Body of pancreas (tissue), 4 donors: Measurements from ENCODE around the gene KRT86. TPM values are rescaled to one million over a fixed set of nuclear protein-coding genes. Genes with fewer than 3 reads are reported as not detected.

ENCODE experiments used
- ATAC-seq: fragments of 150-250 bp; one replicate; pipeline ENCODE4 v1.9.1; 2016
- DNase-seq, 4 donors: peaks; one replicate each; pipeline ENCODE4 v3.0.0-alpha.2; 2019
- H3K27ac ChIP-seq, 4 donors: fragments of 200-600 bp; sonication (generic); 1 replicate in 3 of 4; 2 replicates in 1 of 4; pipeline versions ENCODE4 v1.5.1 to v1.6.1; 2016 to 2019; ENCODE audit warnings: mild to moderate bottlenecking in 1 of 4, mixed read lengths in 1 of 4, moderate library complexity in 1 of 4
- H3K27me3 ChIP-seq, 2 donors: fragments of 200-600 bp; sonication (generic); one replicate each; pipeline ENCODE4 v1.6.0; 2016; ENCODE audit warnings: mild to moderate bottlenecking in 1 of 2
- H3K36me3 ChIP-seq, 2 donors: fragments of 200-600 bp; sonication (generic); replicated peaks in 1 of 2; 2 replicates each; pipeline ENCODE4 v1.5.1; 2016; ENCODE audit warnings: low read depth in 2 of 2; ENCODE audit not compliant: insufficient read depth in 1 of 2
- H3K4me1 ChIP-seq: fragments of 200-600 bp; sonication (generic); one replicate; pipeline ENCODE4 v1.6.0; 2016
- H3K4me3 ChIP-seq, 2 donors: fragments of 200-600 bp; sonication (generic); 1 replicate in 1 of 2; 2 replicates in 1 of 2; pipeline ENCODE4 v1.5.1; 2016 to 2019
- H3K9me3 ChIP-seq, 3 donors: fragments of 200-600 bp; sonication (generic); 1 replicate in 2 of 3; 2 replicates in 1 of 3; pipeline ENCODE4 v1.5.1; 2016
- POLR2A ChIP-seq, 3 donors: fragments of 450-650 bp; IDR thresholded peaks; one replicate each; pipeline ENCODE4 v1.6.1; 2016; ENCODE audit warnings: antibody characterized with exemption in 3 of 3, mild to moderate bottlenecking in 2 of 3
- WGBS, 2 donors: methylation state at CpG; one replicate each; pipeline ENCODE4 v1.1.5; 2017; 5-methylcytosine and 5-hydroxymethylcytosine counted together
- intact Hi-C: fragments of 100-400 bp; cut with DNase I; formaldehyde crosslinking; loops from one replicate; pipeline ENCODE4 v1.15.1; 2023
- total RNA-seq, 2 donors: library from RNA; depleted of rRNA; stranded (reverse); fragments of >200 nt; gene quantifications; one replicate each; pipeline ENCODE4 v1.1.0, GENCODE V29; 2016
- TF ChIP-seq, protein P1 (sequence below), 7 experiments: fragments of 450-650 bp in 4 of 7; fragments of 200-600 bp in 3 of 7; sonication (generic) in 3 of 7; IDR thresholded peaks; one replicate each; pipeline ENCODE4 v1.5.1; 2016 to 2019; ENCODE audit warnings: antibody characterized with exemption in 7 of 7

The KRT86 gene
- total RNA-seq, 2 donors from 2014 or later: 1.8 to 8.6 TPM

DNA sequence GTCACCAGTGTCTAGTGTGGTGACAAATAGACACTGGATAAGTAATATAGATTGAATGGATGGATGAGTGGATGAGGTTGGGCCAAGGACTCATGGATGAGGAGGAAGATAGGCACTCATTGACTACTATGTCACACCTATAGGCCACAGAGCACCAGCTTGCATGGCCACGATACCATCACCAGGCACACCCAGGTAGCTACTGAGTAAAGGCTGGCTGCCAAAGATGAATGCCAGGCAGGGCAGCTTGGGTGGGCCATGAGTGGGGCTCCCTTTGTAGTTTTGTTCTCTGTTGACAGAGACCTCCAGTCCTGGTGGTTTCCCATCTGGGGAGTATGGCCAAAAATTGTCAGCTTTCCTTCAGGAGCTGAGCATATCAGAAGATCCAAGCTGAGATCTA is 57.9 kb downstream of the KRT86 start:
- H3K4me3 ChIP-seq: no peak overlapping the region
- ATAC-seq (no peak), DNase-seq (no peak)
- H3K27me3 ChIP-seq: no peaks in the 10 kb centered on the region
- no peaks in the 10 kb centered on the region for H3K9me3 ChIP-seq
- H3K4me1 ChIP-seq: peaks cover 10% of the 10 kb centered on the region
- H3K36me3 ChIP-seq: no peaks in the 10 kb centered on the region
- WGBS, 2 donors: 100% methylated on average over 1 of the region's 1 CpG
- no peak for TF ChIP-seq POLR2A (IDR thresholded peaks at IDR 0.05)
- TF ChIP-seq, protein P1, sequence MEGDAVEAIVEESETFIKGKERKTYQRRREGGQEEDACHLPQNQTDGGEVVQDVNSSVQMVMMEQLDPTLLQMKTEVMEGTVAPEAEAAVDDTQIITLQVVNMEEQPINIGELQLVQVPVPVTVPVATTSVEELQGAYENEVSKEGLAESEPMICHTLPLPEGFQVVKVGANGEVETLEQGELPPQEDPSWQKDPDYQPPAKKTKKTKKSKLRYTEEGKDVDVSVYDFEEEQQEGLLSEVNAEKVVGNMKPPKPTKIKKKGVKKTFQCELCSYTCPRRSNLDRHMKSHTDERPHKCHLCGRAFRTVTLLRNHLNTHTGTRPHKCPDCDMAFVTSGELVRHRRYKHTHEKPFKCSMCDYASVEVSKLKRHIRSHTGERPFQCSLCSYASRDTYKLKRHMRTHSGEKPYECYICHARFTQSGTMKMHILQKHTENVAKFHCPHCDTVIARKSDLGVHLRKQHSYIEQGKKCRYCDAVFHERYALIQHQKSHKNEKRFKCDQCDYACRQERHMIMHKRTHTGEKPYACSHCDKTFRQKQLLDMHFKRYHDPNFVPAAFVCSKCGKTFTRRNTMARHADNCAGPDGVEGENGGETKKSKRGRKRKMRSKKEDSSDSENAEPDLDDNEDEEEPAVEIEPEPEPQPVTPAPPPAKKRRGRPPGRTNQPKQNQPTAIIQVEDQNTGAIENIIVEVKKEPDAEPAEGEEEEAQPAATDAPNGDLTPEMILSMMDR (IDR thresholded peaks at IDR 0.05): no peak
- intact Hi-C loops: no loop called here
- H3K27ac ChIP-seq: no peak overlapping the region

DNA sequence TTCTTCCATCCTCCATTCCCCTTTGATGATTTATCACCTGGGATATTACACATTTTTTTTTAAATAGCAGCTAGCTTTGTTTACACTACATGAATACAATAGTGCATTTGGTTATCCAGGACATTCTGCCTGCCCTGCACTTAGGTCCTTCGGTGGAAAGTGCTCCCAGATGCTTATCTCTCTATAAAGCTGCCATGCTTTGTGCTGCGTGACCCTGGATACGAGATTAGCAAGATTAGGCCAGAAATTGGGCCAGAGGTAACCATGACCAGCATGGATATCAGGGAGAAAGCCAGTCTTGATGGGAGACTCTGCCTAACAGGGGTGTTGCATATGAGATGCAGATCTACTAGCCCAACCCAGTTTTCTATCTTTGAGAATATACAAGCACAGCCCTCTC is 58.9 kb downstream of the KRT86 start:
- Histone ChIP-seq H3K4me3 (no peak overlapping the region), H3K4me1 (peaks cover 4% of the 10 kb centered on the region), H3K27ac (no peak overlapping the region), H3K9me3 (no peaks in the 10 kb centered on the region), H3K27me3 (no peaks in the 10 kb centered on the region), H3K36me3 (no peaks in the 10 kb centered on the region)
- ATAC-seq (no peak), DNase-seq (no peak)
- TF ChIP-seq, protein P1 (IDR thresholded peaks at IDR 0.05): no peak
- TF ChIP-seq POLR2A (IDR thresholded peaks at IDR 0.05): no peak
- WGBS, 2 donors: 52 to 56% methylated on average over 3 of the region's 3 CpGs
- intact Hi-C loops: no loop called here

DNA sequence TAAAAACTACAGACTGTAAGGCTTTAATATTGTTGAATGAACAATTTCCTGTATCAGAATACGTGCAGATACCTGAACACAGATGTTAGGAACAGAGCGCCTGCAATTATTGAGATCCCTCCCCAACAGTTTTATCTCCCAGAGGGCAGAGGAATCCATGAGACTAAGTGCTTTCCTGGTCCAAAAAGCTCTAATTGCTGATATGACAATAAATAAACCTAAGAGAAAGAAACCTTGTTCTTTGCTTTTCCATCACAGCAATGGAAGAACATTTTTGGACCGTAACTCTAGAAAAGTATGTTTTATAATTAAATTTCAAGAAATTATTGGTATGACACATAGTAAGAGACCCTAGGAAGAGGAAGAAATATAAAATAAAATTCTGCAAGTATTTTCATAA is 59.7 kb downstream of the KRT86 start:
- DNase-seq (no peak), ATAC-seq (no peak)
- Histone ChIP-seq H3K9me3 (no peaks in the 10 kb centered on the region), H3K36me3 (no peaks in the 10 kb centered on the region), H3K4me3 (no peak overlapping the region), H3K4me1 (peaks cover 4% of the 10 kb centered on the region), H3K27me3 (no peaks in the 10 kb centered on the region), H3K27ac (no peak overlapping the region)
- TF ChIP-seq, protein P1 (IDR thresholded peaks at IDR 0.05): no peak
- no peak for TF ChIP-seq POLR2A (IDR thresholded peaks at IDR 0.05)
- 93 to 95% methylated on average over 3 of the region's 3 CpGs for WGBS, 2 donors
- intact Hi-C loops: no loop called here

DNA sequence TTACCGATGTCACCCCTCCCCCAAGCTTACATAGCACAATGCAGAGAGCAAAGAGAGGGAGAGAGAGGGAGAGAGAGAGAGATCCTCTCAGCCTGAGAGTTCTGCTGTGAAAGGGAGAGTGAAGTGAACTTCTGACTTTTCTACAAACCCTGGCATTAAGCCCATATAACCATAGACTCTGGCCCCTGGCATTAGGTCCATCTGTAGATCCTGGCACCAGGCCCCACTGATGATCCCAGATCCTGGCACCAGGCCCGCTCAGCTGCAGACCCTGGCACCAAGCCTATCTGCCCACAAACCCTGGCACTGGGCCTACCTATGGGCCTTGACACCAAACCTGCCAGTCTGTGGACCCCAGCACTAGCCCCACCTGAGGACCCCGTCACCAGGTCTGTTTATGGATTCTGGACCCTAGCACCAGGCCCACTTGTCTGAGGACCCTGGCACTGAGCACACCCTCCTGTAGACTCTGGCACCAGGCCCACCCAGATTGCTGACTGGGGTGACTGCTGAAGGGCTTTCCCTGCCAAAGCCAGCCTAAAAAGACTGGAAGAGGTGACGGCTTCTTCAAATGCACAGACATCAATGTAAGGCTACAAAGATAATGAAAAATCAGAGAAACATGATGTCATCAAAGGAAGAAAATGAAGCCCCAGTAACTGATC is 61.3 kb downstream of the KRT86 start:
- Histone ChIP-seq H3K27me3 (no peaks in the 10 kb centered on the region), H3K4me1 (peaks cover 4% of the 10 kb centered on the region), H3K4me3 (no peak overlapping the region), H3K9me3 (no peaks in the 10 kb centered on the region), H3K27ac (no peak overlapping the region), H3K36me3 (no peaks in the 10 kb centered on the region)
- DNase-seq (peak; percentile 14 to 72 (median 56)), ATAC-seq (peak; percentile 47)
- WGBS, 2 donors: 42 to 61% methylated on average over 4 of the region's 4 CpGs
- intact Hi-C loops: no loop called here
- TF ChIP-seq, protein P1 (IDR thresholded peaks at IDR 0.05): no peak
- no peak for TF ChIP-seq POLR2A (IDR thresholded peaks at IDR 0.05)

DNA sequence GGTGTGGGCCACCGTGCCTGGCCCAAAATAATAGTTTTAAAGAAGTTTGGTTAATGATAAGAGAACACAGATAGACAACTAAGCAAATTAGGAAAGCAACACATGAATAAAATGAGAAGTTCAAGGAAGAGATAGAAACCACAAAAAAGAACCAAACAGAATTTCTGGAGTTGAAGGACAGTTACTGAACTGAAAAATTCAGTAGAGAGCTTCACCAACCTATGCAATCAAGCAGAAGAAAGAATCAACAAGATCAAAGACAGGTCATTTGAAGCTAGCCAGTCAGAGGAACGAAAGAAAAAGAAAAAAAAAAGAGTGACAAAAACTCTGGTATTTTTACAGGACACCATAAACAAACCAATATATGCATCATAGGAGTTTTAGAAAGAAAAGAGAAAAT is 62.2 kb downstream of the KRT86 start:
- TF ChIP-seq, protein P1 (IDR thresholded peaks at IDR 0.05): no peak
- no peak for TF ChIP-seq POLR2A (IDR thresholded peaks at IDR 0.05)
- intact Hi-C loops: no loop called here
- Histone ChIP-seq H3K27me3 (no peaks in the 10 kb centered on the region), H3K36me3 (no peaks in the 10 kb centered on the region), H3K4me1 (peaks cover 4% of the 10 kb centered on the region), H3K9me3 (no peaks in the 10 kb centered on the region), H3K4me3 (no peak overlapping the region), H3K27ac (no peak overlapping the region)
- no peak for DNase-seq
- ATAC-seq: no peak
- 56 to 63% methylated on average over 2 of the region's 2 CpGs for WGBS, 2 donors
